Skeletal muscle cell (primary cell): ENCODE measurements around the gene LNX1.
A peak's percentile ranks its signal among the peaks of the same experiment; 100 is the strongest.
"Not testable (repeated sequence)": the region's sequence is repeated elsewhere in the genome, so short reads cannot be mapped to it uniquely, and the experiment has no call there.

ENCODE experiments used
- DNase-seq: peaks from one replicate; pipeline ENCODE4 v3.0.0-alpha.2; 2010; ENCODE audit warnings: low read depth
- H3K4me3 ChIP-seq: 2 replicates; pipeline ENCODE4 v1.5.1; 2011; ENCODE audit warnings: low read depth, mild to moderate bottlenecking, control low read depth, low read length, moderate library complexity

LNX1 gene

GRCh38 chr4:53481586-53481985 lies 109.7 kb downstream of the LNX1 start:
- H3K4me3 ChIP-seq: no peak overlapping the region
- DNase-seq: no peak

- DNase-seq: no peak
- H3K4me3 ChIP-seq: no peak overlapping the region
Observed at GRCh38 chr4:53480909-53481308, 110.4 kb downstream of the LNX1 start.

GRCh38 chr4:53479736-53480525 lies 111.4 kb downstream of the LNX1 start:
- H3K4me3 ChIP-seq: no peak overlapping the region
- DNase-seq: no peak

- DNase-seq: peak; percentile 79
- no peak overlapping the region for H3K4me3 ChIP-seq
Observed at GRCh38 chr4:53478671-53479456, 112.4 kb downstream of the LNX1 start.

GRCh38 chr4:53477636-53478035 lies 113.7 kb downstream of the LNX1 start:
- no peak overlapping the region for H3K4me3 ChIP-seq
- no peak for DNase-seq

GRCh38 chr4:53477038-53477565 lies 114.2 kb downstream of the LNX1 start:
- no peak overlapping the region for H3K4me3 ChIP-seq
- no peak for DNase-seq

- peak; percentile 95 for DNase-seq
- H3K4me3 ChIP-seq: no peak overlapping the region
Observed at GRCh38 chr4:53476232-53477037, 114.9 kb downstream of the LNX1 start.

GRCh38 chr4:53466576-53466975 lies 124.7 kb downstream of the LNX1 start:
- H3K4me3 ChIP-seq, DNase-seq: not testable (repeated sequence)

- no peak for DNase-seq
- no peak overlapping the region for H3K4me3 ChIP-seq
Observed at GRCh38 chr4:53465891-53466290, 125.4 kb downstream of the LNX1 start.

GRCh38 chr4:53465281-53465680 lies 126.0 kb downstream of the LNX1 start:
- DNase-seq: no peak
- H3K4me3 ChIP-seq: no peak overlapping the region

- DNase-seq: no peak
- no peak overlapping the region for H3K4me3 ChIP-seq
Observed at GRCh38 chr4:53463340-53463739, 127.9 kb downstream of the LNX1 start.

GRCh38 chr4:53461244-53461643 lies 130.0 kb downstream of the LNX1 start:
- DNase-seq: no peak
- H3K4me3 ChIP-seq: no peak overlapping the region

GRCh38 chr4:53459548-53459947 lies 131.7 kb downstream of the LNX1 start:
- H3K4me3 ChIP-seq: no peak overlapping the region
- DNase-seq: no peak

- DNase-seq: no peak
- no peak overlapping the region for H3K4me3 ChIP-seq
Observed at GRCh38 chr4:53456178-53456577, 135.1 kb downstream of the LNX1 start.

GRCh38 chr4:53455766-53456165 lies 135.5 kb downstream of the LNX1 start:
- H3K4me3 ChIP-seq: no peak overlapping the region
- no peak for DNase-seq

GRCh38 chr4:53453385-53453784 lies 137.9 kb downstream of the LNX1 start:
- H3K4me3 ChIP-seq: no peak overlapping the region
- no peak for DNase-seq

- DNase-seq: no peak
- H3K4me3 ChIP-seq: no peak overlapping the region
Observed at GRCh38 chr4:53450773-53451172, 140.5 kb downstream of the LNX1 start.

GRCh38 chr4:53444954-53445353 lies 146.3 kb downstream of the LNX1 start:
- H3K4me3 ChIP-seq: no peak overlapping the region
- no peak for DNase-seq

- DNase-seq: no peak
- no peak overlapping the region for H3K4me3 ChIP-seq
Observed at GRCh38 chr4:53441564-53441963, 149.7 kb downstream of the LNX1 start.

GRCh38 chr4:53436251-53436650 lies 155.0 kb downstream of the LNX1 start:
- DNase-seq: no peak
- H3K4me3 ChIP-seq: no peak overlapping the region
